Hepatocyte (in vitro differentiated cells): Measurements from ENCODE around the gene PDZD4.

Experiments used
- CTCF ChIP-seq: fragments of 200-600 bp; sonication (generic); IDR thresholded peaks from 2 replicates; pipeline ENCODE4 v1.5.1; 2016; ENCODE audit warnings: antibody characterized with exemption, mild to moderate bottlenecking; ENCODE audit not compliant: poor library complexity
- EZH2 ChIP-seq: fragments of 200-600 bp; sonication (generic); IDR thresholded peaks from 2 replicates; pipeline ENCODE4 v1.6.1; 2016; ENCODE audit warnings: antibody characterized with exemption, mild to moderate bottlenecking, borderline replicate concordance

GRCh38 chrX:153772316-153773217 is 57.8 kb downstream of the PDZD4 start:
- TF ChIP-seq CTCF (no peak), EZH2 (no peak)
